GM19328 (cell line): Measurements from ENCODE around the gene FBXO11.
"Not testable (repeated sequence)": the region's sequence is repeated elsewhere in the genome, so short reads cannot be mapped to it uniquely, and the experiment has no call there.

ENCODE experiments used
- ATAC-seq: cut with Tn5 transposase; IDR thresholded peaks from one replicate; pipeline ENCODE4 v1.9.1; 2021; ENCODE audit warnings: mild to moderate bottlenecking, moderate library complexity; ENCODE audit not compliant: unreplicated experiment

The FBXO11 gene

GRCh38 chr2:47862949-47863348 is 43.3 kb downstream of the FBXO11 start:
- no peak for ATAC-seq

GRCh38 chr2:47853067-47853777 is 53.1 kb downstream of the FBXO11 start:
- not testable (repeated sequence) for ATAC-seq

GRCh38 chr2:47850198-47850597 is 56.1 kb downstream of the FBXO11 start:
- ATAC-seq, result no peak

GRCh38 chr2:47849368-47849767 is 56.9 kb downstream of the FBXO11 start:
- no peak for ATAC-seq

- no peak for ATAC-seq
Observed at GRCh38 chr2:47844162-47844561, 62.1 kb downstream of the FBXO11 start.

- ATAC-seq, result no peak
Observed at GRCh38 chr2:47843407-47843806, 62.9 kb downstream of the FBXO11 start.

GRCh38 chr2:47842846-47843245 is 63.5 kb downstream of the FBXO11 start:
- no peak for ATAC-seq

- ATAC-seq, result no peak
Observed at GRCh38 chr2:47838686-47839085, 67.6 kb downstream of the FBXO11 start.

- no peak for ATAC-seq
Observed at GRCh38 chr2:47838249-47838648, 68.0 kb downstream of the FBXO11 start.

- peak; percentile 82 for ATAC-seq
Observed at GRCh38 chr2:47833516-47833968, 72.8 kb downstream of the FBXO11 start.

GRCh38 chr2:47822518-47822917 is 83.8 kb downstream of the FBXO11 start:
- no peak for ATAC-seq

- no peak for ATAC-seq
Observed at GRCh38 chr2:47819834-47820233, 86.5 kb downstream of the FBXO11 start.

- ATAC-seq, result no peak
Observed at GRCh38 chr2:47818777-47819176, 87.5 kb downstream of the FBXO11 start.

- ATAC-seq, result peak; percentile 60
Observed at GRCh38 chr2:47815764-47816163, 90.5 kb downstream of the FBXO11 start.

- ATAC-seq, result no peak
Observed at GRCh38 chr2:47811668-47812067, 94.6 kb downstream of the FBXO11 start.

GRCh38 chr2:47810850-47811249 is 95.4 kb downstream of the FBXO11 start:
- ATAC-seq, result no peak

- ATAC-seq, result no peak
Observed at GRCh38 chr2:47809903-47810302, 96.4 kb downstream of the FBXO11 start.

GRCh38 chr2:47808614-47809013 is 97.7 kb downstream of the FBXO11 start:
- no peak for ATAC-seq

GRCh38 chr2:47805850-47806249 is 100.4 kb downstream of the FBXO11 start:
- no peak for ATAC-seq

GRCh38 chr2:47803770-47804169 is 102.5 kb downstream of the FBXO11 start:
- ATAC-seq, result no peak

GRCh38 chr2:47803363-47803762 is 102.9 kb downstream of the FBXO11 start:
- no peak for ATAC-seq

GRCh38 chr2:47801118-47801517 is 105.2 kb downstream of the FBXO11 start:
- ATAC-seq, result no peak

- no peak for ATAC-seq
Observed at GRCh38 chr2:47799031-47799609, 107.2 kb downstream of the FBXO11 start.
